GM19468 (cell line): ENCODE data around the gene MSRB3.
"Not testable (repeated sequence)": the region's sequence is repeated elsewhere in the genome, so short reads cannot be mapped to it uniquely, and the experiment has no call there.

Experiments used
- ATAC-seq: cut with Tn5 transposase; IDR thresholded peaks from one replicate; pipeline ENCODE4 v1.9.1; 2021; ENCODE audit warnings: mild to moderate bottlenecking, moderate library complexity, moderate number of reproducible peaks; ENCODE audit not compliant: unreplicated experiment; ENCODE audit errors: extremely low read depth

MSRB3 gene

DNA sequence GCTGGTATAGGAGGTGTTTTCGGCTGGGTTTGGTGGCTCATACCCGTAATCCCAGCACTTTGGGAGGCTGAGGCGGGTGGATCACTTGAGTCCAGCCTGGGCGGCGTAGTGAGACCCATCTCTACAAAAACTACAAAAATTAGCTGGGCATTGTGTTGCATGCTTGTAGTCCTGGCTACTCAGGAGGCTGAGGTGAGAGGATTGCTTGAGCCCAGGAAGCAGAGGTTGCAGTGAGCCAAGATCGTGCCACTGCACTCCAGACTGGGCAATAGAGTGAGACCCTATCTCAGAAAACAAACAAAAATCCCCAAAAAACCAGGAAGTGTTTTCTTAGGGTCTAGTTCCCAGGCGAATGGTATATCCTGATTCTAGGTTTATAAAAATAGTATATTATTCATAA, 7.0 kb downstream of the MSRB3 start:
- not testable (repeated sequence) for ATAC-seq

DNA sequence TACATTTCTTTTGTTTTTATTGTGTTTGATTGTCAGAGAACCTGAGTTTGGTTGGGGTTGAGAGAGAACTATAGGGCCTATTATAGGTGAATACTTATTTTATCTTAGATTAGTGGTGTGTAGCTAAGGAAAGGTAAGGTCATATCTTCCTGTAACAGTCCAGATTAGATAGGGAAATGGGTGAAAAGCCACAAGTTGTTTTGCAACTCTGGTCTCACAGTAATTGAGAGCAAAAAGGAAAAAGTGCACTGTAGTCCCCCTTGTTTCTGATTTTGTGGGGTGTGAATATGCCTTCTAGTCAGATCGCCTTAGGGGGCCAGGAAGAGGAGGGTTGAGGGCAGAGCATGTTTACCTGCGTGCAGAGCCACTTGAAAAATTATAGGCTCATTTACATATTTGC, 8.9 kb downstream of the MSRB3 start:
- ATAC-seq = no peak

DNA sequence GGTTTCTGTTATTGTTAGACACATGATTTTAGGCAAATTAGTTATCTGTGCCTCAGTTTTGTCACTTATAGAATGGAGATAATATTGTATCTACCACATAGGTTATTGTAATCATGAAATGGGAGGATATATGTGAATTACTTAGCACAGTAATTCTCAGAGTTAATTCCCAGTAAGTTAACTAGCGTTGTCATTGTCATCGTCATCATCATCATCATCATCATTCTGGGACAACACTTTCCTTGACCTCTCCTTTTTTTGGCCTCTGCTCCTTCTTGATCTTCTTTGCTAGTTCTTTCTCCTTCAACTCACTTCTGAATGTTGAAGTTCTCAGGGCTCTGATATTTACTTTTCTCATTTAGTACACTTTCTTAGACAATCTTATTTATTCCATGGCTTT, 13.8 kb downstream of the MSRB3 start:
- no peak for ATAC-seq

DNA sequence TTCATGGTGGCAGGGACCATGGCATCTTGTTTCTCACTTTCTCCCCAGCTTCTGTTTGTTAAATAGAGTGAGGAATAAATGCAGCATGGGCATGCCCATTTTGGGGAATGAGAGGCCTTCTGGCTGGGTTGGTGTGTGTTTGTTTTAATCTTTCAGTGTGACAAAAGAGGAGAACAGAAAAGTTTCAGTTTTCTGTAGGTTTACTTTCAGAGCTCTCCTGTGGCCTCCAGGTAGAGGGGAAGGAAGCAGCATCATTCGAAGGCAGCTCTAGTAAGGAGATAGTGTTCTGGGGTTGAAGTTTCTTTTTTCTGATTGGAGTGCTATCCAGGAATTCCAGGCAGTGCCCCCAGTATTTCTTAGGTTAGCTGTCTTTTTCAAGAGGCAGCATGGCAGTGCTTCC, 15.3 kb downstream of the MSRB3 start:
- ATAC-seq = no peak

DNA sequence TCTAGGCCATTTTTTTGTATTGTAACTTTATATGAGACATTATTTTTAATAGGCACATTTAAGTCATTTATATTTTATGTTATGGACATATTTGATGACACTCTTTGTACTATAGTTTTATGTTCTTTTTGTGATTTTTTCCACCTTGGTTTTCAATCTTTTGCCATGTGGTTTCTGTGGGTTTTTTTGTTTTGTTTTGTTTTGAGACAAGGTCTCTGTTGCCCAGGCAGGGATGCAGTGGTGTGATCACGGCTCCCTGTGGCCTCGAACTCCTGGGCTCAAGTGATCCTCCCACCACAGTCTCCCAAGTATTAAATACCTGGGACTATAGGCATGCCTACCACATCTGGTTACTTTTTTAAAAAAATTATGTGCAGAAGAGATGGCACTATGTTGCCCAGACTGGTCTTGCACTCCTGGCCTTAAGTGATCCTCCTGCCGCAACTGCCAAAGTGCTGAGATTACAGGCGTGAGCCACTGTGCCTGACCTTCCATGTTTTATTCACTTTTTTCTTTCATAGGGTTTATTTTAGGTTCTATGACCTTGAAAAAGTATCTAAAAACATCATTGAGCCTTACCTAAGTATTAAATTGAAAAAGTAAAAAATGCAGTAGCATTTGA, 16.3 kb downstream of the MSRB3 start:
- ATAC-seq = no peak

DNA sequence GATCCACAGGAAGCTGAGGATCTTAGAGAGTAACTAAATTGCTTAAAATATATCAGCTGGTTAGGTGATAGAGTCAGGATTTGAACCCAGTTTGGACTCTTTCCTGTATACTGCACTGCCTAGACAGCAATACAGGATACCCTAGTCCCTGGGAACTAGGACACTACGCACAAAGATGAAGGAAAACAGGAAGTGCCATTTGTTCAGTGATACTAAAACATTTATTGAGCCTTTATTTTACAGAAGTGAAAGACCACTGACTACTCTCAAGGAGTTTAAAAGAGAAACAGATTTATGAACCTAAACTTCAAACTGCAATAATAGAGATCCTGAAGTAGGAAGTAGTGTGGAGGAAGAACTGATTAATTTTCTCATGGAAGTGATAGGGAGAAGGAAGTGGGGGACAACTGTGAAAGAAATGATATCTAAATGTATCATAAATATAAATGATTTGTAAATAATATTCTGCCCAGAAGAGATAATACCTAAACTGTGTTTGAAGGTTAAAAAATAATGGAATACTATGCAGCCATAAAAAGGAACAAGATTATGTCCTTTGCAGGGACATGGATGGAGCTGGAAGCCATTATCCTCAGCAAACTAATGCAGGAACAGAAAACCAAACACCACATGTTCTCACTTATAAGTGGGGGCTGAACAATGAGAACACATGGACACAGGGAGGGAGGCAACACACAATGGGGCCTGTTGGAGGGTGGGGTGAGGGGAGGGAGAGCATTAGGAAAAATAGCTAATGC, 18.2 kb downstream of the MSRB3 start:
- ATAC-seq = no peak

DNA sequence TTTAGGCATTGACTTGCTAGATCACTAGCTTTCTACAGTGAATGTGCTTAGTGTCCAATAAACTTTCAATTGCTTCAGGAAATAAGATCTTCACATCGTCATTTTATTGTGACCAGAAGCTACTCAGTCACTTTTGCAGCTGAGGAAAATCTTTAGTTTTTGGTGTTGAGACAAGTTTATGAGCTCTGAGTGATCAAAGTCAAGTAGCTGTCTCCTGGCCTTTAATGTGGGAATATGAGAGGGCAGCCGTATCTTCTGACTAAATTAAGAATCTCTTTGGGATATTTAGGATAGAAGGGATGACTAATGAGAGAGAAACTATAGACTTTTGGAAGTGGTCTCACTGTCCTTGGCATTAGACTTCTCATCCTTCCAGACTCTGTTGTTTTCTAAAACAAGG, 21.6 kb downstream of the MSRB3 start:
- ATAC-seq = no peak

DNA sequence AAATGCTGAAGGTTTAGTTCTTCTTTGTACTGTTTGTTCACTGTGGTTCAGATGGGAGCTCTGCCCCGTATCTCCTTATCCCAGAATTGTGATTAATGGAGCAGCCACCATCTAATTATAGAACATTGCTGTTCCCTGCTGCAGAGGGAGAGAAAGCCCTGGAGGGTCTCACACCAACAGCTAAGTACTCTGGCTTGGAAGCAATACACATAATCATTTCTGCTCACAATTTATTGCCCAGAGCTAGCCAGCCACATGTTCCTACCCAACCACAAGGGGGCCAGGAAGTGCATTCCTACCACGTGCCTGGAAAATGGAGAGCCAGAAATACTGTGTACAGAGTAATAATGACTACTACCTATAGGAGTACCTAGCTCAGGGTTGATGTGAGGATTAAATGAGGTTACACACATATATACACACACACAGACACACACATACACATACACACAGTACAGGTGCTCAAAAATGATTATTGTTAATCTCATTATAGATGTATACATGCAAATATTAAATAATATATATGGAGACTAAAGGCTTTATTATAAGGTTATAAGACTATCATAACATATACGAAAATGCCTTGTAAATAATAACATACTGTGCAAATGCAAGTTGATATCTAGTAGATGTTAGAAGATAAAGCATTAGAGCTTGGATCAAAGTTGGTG, 22.3 kb downstream of the MSRB3 start:
- ATAC-seq = no peak

DNA sequence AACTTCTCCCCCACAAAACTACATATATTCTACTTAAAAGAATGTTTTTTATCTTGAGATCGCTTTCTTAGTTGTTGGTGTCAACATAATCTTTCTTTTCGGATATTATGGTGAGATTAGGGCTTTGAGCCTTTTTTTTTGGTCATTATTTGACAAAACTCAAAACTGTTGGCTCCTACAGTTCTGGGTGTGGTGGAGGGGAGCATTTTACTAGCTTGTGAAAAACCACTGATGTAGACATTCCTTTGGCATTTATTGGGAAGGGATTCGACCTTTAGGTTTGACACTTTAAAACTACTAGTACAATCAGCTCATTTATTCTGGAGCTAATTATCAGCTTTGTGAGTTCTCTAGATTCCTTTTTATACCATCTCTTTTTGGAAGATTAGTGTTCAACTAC, 24.4 kb downstream of the MSRB3 start:
- ATAC-seq = no peak

DNA sequence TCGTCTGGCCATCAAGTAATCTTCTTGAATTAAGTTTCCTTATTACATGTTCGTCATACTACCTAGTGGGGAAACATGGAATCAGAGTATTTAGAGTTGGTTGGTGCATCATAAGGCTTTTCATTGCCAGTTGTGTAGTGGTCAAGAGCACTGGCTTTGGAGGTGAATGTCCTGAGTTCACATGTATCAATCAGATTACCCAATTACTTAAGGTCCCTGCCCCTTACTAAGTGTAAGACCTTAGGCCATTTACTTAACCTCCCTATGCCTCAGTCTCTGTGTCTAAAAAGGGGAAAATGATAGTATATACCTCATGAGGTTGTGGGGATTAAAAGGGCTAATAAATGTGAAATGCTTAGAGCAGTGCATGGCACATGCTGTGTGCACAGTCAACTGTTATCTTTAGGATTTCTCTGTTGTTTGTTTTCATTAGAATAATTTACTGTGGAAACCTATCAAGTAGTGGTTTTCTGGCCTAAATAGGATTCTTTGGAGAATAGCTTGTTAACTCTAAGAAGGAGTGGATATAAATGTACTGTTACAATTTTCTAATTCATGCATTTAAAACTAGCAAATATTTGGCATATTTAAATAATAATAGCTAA, 27.0 kb downstream of the MSRB3 start:
- ATAC-seq = no peak

DNA sequence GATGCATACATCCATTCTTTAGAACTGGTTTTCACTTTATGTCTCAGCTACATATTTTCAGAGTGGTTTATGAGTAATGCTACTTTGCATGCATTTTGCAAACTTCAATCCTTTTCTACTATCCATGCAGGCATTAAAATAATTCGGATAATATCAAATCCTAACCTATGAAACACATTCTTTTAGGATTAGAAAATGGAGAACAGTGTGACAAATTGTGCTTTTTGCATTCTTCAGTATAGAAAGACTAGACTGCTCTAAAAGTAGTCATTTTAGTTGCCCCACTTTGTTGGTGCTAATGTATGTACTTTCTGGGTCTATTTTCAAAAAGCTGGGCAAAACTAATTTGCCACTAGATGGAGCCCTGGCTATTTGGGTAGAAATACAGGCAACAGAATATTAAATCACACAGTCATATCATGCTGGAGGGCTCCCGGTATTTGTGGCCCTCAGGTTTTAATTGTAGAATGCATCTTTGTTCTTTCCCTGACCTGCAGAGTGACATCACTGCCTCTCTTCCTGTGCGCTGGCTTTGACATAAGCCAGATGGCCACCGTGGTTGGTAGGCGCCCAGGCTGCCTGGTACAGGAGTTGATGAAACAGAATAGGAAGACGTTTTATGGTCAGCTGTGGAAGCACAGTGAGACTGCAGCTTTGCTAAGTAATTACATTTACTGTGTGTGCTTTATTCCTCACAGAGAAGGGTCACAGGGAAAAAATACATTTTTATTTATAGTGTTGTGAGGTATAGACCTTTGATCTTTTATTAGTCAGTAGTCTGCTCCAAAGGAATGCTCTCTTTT, 28.1 kb downstream of the MSRB3 start:
- no peak for ATAC-seq

DNA sequence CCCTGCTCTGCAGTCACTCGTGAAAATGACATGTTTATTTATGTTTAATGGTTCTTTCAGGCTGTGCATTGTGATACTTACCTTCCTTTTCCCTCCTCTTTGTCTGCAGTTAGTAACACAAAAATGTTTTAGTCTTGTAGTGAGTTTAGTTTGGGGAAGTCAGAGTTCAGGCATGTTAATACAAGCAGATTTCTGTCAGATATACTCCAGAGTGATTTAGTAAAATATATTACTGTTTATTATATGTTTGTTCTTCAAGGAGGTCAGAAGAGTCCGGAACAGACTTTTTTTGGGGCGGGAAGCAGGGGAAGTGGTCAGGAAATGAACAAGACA, 28.7 kb downstream of the MSRB3 start:
- ATAC-seq = no peak

DNA sequence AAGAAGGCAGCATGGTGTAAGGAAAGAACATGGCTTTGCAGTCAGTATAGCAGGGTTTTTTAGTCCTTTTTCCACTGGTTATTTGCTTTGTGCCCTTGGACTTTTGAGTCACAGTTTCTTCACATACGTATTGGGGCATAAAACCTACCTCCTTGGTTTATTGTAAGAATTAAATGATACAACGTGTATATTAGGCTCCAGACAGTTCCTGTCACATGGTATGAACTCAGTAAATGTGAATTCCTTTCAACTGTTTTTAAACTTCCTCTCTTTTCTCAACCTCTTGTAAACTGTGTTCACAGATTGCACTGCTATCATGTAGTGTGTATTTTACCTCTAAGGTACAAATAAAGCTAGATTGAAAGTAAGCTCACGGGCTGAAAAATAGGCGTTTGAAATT, 29.5 kb downstream of the MSRB3 start:
- ATAC-seq = no peak

DNA sequence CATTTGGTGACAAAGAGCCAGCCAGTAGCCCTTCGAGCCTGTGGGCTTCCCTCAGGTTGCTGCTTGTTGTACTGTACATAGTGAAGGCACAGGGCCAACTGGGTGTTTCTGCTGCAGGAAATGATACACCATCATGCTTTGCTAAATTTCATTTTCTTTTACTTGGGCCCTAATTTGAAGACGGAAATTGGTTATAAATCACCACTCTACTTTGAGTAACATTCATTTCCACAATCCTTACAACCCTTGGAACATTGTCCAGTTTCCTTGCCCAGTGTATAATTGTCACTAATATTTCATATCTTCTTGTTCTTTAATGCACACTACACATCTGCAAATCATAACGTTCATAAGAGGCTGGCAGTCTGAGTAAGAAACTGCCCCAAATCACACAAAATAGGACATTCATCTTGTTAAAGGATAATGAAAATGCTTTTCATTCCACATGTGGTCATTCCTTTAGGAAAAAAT, 30.2 kb downstream of the MSRB3 start:
- no peak for ATAC-seq

DNA sequence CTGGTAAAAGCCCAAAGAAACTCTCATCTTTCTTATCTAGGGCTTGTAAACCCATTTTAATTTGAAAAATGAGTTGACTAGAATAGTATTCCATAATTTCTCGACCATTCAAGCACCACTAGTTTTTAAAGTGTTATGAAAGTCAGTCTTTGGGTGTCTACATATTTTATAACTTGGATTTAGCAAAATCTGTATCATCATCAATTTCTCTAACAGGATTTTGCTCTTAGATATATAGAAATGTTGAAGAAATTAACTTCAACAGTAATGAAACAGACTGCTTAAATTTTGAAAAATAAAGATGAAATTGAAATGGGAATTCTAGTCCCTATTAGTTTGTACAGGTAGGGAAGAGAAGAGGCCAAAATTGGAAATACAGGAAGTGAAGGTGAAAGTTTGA, 32.8 kb downstream of the MSRB3 start:
- ATAC-seq = no peak

DNA sequence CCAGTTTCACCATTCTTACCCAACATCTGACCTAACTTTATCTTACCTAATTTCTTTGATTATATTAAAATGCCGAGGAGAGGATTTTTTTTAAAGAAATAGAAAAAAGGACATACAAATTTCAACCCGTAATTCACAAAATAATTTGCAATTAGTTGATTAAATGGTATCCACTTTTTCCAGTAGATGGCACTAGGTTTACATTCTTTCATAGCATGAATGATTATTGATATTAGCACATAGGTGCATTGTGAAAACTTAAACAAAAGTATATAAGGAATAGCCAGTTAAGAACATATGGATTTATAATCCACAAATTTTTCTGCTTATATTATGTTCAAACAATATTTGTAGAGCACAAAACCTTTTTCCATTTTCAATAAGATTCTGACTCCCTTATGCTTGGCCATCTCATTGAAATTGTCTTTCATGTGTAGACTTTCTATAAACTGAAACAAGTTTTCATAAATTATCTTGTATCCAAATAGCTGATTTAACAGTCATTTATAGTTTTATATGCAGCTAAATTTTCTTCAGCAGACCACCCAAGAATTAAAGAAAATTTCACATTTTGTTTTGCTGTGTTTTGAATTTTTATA, 35.3 kb downstream of the MSRB3 start:
- ATAC-seq = no peak

DNA sequence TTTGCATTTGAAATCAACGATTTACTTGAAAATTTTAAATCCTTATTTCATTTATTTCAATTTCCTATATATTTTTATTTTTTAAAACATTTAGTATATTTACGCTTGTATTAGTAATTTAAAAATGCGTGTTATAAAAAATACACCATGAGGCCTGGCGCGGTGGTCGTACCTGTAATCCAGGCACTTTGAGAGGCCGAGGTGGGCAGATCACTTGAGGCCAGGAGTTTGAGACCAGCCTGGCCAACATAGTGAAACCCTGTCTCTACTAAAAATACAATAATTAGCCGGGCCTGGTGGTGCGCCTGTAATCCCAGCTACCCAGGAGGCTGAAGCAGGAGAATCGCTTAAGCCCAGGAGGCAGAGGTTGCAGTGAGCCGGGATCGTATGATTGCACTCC, 36.8 kb downstream of the MSRB3 start:
- ATAC-seq = not testable (repeated sequence)

DNA sequence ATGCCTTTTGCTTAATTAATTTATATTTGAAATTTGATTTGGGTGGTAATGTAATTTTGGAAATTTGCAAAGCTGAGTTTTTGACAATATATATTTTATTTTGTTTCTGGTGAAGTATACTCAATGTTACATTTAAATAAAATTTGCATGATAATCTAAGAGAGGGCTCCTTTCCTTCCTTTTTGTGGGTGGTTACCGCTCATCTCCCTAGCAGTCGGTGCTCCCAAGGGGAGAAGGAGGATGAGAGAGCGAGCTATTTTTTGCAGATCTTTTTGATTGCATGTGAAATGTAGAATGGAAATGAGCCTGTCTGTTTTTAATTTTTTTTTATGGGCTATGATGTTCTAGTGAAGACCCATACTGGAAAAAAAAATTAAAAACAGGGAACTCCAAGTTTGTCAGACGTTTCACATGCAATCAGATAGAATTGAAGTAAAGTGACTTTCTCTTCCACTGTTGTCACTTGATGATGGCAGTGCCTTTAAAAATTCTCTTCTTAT, 39.8 kb downstream of the MSRB3 start:
- ATAC-seq = no peak

DNA sequence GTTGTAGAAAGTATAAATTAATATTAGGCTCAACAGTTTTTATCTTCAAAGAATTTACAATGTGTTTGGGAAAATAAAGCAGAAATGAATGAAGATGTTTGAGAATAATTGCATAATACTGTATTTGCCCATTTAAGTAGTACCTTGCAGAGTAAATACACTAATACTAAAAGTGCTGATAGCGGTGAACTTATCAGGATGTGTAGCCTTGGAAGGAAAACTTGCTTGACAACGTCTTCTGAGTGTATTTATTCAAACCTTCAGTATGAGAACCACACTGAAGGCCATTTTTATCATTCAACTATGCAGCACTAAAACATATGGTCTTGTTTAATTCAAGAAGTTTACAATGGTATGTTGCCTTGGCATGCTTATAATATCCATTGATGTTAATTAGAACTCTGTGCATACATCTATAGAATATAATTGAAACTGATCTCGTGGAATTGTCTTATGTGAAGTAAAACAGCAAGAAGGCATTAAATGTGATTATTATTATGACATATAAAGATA, 41.3 kb downstream of the MSRB3 start:
- no peak for ATAC-seq

DNA sequence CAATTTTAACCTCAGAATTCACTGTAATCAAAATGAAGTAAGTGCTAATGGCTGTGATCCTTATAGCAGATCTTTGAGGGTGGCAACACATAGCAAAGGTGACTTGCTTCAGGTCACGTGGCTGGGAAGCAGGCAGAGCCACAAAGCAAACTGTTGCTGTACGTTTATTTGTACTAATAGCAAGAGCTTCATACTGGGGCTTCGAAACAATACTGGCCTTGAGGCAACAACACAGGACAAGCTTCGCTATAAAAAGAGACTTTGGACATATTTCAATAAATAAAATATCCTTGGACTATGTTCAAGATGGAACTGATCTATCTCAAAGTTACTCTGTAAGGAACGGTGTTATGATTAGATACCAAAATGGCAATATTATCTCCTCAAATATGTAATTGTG, 44.6 kb downstream of the MSRB3 start:
- no peak for ATAC-seq
